HG02610 (cell line): Measurements from ENCODE around the gene RNF4.
"Not testable (repeated sequence)": the region's sequence is repeated elsewhere in the genome, so short reads cannot be mapped to it uniquely, and the experiment has no call there.

Experiments
- ATAC-seq: cut with Tn5 transposase; IDR thresholded peaks from one replicate; pipeline ENCODE4 v1.9.1; 2021; ENCODE audit warnings: mild to moderate bottlenecking, moderate library complexity; ENCODE audit not compliant: unreplicated experiment

The RNF4 gene

GRCh38 chr4:2457481-2458295 lies 11.2 kb upstream of the RNF4 start:
- ATAC-seq: no peak

- no peak for ATAC-seq
Measured at GRCh38 chr4:2458546-2459491, 10.1 kb upstream of the RNF4 start.

- no peak for ATAC-seq
Measured at GRCh38 chr4:2459589-2460349, 9.1 kb upstream of the RNF4 start.

GRCh38 chr4:2461246-2461960 lies 7.5 kb upstream of the RNF4 start:
- no peak for ATAC-seq

GRCh38 chr4:2462218-2462991 lies 6.5 kb upstream of the RNF4 start:
- ATAC-seq: peak; percentile 79

- no peak for ATAC-seq
Measured at GRCh38 chr4:2462992-2463762, 5.7 kb upstream of the RNF4 start.

GRCh38 chr4:2465032-2465431 lies 3.9 kb upstream of the RNF4 start:
- ATAC-seq: no peak

- ATAC-seq: not testable (repeated sequence)
Measured at GRCh38 chr4:2465544-2465943, 3.4 kb upstream of the RNF4 start.

GRCh38 chr4:2469192-2469984 lies 482 bp downstream of the RNF4 start:
- ATAC-seq: peak; percentile 40

GRCh38 chr4:2470791-2471190 lies 1.9 kb downstream of the RNF4 start:
- no peak for ATAC-seq

- ATAC-seq: no peak
Measured at GRCh38 chr4:2472187-2472586, 3.3 kb downstream of the RNF4 start.

GRCh38 chr4:2478229-2478628 lies 9.3 kb downstream of the RNF4 start:
- no peak for ATAC-seq

GRCh38 chr4:2480649-2481048 lies 11.7 kb downstream of the RNF4 start:
- ATAC-seq: no peak

- ATAC-seq: no peak
Measured at GRCh38 chr4:2482192-2482591, 13.3 kb downstream of the RNF4 start.

GRCh38 chr4:2482693-2483092 lies 13.8 kb downstream of the RNF4 start:
- ATAC-seq: peak; percentile 54

- ATAC-seq: no peak
Measured at GRCh38 chr4:2483237-2483636, 14.3 kb downstream of the RNF4 start.

GRCh38 chr4:2484185-2484584 lies 15.3 kb downstream of the RNF4 start:
- no peak for ATAC-seq

- peak; percentile 52 for ATAC-seq
Measured at GRCh38 chr4:2484993-2485392, 16.1 kb downstream of the RNF4 start.
